Occipital lobe (tissue), 1 donor: ENCODE data around the gene CDH22. TPM values are rescaled to one million over a fixed set of nuclear protein-coding genes. Genes with fewer than 3 reads are reported as not detected.

Source experiments
- total RNA-seq: library from RNA; depleted of rRNA; stranded (reverse); fragments of >200 nt; gene quantifications from one replicate; pipeline ENCODE4 v1.2.3, GENCODE V29; 2014

Gene CDH22
- total RNA-seq, 1 donor from 2014 or later: 0.31 TPM

Other genes with a start within 250 kb of the CDH22 start
- 20.4 TPM for gene NCOA5, start 218.5 kb downstream of the CDH22 start, total RNA-seq
- gene CD40, start 190.2 kb downstream of the CDH22 start, total RNA-seq: 0.62 TPM
- 55.1 TPM for gene ELMO2, start 98.1 kb upstream of the CDH22 start, total RNA-seq
- gene ZNF334, start 205.1 kb upstream of the CDH22 start, total RNA-seq: 13.6 TPM
- not detected for gene OCSTAMP, start 242.2 kb upstream of the CDH22 start, total RNA-seq